ENCODE measurements around the gene HTR3E.

DNA sequence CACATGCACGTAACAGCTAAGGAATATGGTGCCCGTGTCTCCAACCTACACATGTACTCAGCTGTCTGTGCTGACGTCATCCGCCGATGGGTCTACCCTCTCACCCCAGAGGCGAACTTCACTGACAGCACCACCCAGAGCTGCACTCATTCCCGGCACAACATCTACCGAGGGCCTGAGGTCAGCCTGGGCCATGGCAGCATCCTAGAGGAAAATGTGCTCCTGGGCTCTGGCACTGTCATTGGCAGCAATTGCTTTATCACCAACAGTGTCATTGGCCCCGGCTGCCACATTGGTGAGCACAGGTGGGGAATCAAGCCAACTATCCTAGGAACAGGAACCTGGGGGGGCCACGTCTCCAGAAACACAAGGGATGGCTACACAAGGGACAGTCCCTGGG is 43.6 kb downstream of the HTR3E start:
- TF ChIP-seq ZFX (CRISPR knock-in tag; IDR thresholded peaks at IDR 0.05; ENCODE audit: low read depth): no peak
- TF ChIP-seq POLR2A (IDR thresholded peaks at IDR 0.05; ENCODE audit: insufficient read depth in 1 of 2, low read depth in 2 of 2, low read length in 2 of 2): no peak
- no peak for TF ChIP-seq FOXK1 (CRISPR knock-in tag; IDR thresholded peaks at IDR 0.05; ENCODE audit: borderline replicate concordance, low read depth)
- TF ChIP-seq ZNF530 (CRISPR knock-in tag; IDR thresholded peaks at IDR 0.05; ENCODE audit: low read depth): no peak
- TF ChIP-seq ZNF839 (CRISPR knock-in tag; IDR thresholded peaks at IDR 0.05; ENCODE audit: borderline replicate concordance): no peak

Measured in HepG2 (cell line).